Testis (tissue), 3 donors: ENCODE results near the gene SRPRA. TPM values are rescaled to one million over a fixed set of nuclear protein-coding genes. Genes with fewer than 3 reads are reported as not detected.
A peak's percentile ranks its signal among the peaks of the same experiment; 100 is the strongest.

Source experiments
- DNase-seq: peaks from one replicate; pipeline ENCODE4 v3.0.0-alpha.2; 2019
- H3K27ac ChIP-seq, 2 donors: fragments of 200-600 bp; sonication (generic); one replicate each; pipeline ENCODE4 v1.5.1; 2019
- H3K27me3 ChIP-seq: fragments of 200-600 bp; sonication (generic); one replicate; pipeline ENCODE4 v1.5.1; 2019
- H3K36me3 ChIP-seq: fragments of 200-600 bp; sonication (generic); one replicate; pipeline ENCODE4 v1.5.1; 2017; ENCODE audit warnings: low read depth; ENCODE audit errors: missing control alignments
- H3K4me1 ChIP-seq: fragments of 200-600 bp; sonication (generic); one replicate; pipeline ENCODE4 v1.5.1; 2019
- H3K4me3 ChIP-seq, 2 donors: fragments of 200-600 bp; sonication (generic); one replicate each; pipeline ENCODE4 v1.5.1; 2017 to 2019
- H3K9me3 ChIP-seq: fragments of 200-600 bp; sonication (generic); one replicate; pipeline ENCODE4 v1.5.1; 2017
- CTCF ChIP-seq, 3 experiments: fragments of 450-650 bp in 2 of 3; fragments of 200-600 bp in 1 of 3; sonication (generic) in 1 of 3; IDR thresholded peaks; one replicate each; pipeline ENCODE4 v1.5.1; 2016 to 2019; ENCODE audit warnings: antibody characterized with exemption in 3 of 3, mild to moderate bottlenecking in 2 of 3, moderate library complexity in 1 of 3
- POLR2A ChIP-seq: fragments of 450-650 bp; IDR thresholded peaks from one replicate; pipeline ENCODE4 v1.6.1; 2017; ENCODE audit warnings: antibody characterized with exemption, mild to moderate bottlenecking, moderate library complexity
- WGBS, 2 donors: methylation state at CpG; one replicate each; pipeline ENCODE4 v1.1.5; 2018; 5-methylcytosine and 5-hydroxymethylcytosine counted together
- intact Hi-C: fragments of 100-400 bp; cut with DNase I; formaldehyde crosslinking; loops from one replicate; pipeline ENCODE4 v1.15.1; 2023; ENCODE audit warnings: low total_unique reads
- polyA plus RNA-seq: library from polyadenylated mRNA; stranded (reverse); fragments of 350-450 nt; fragmentation: Illumina TruSeq; extraction: RNeasy Lipid Tissue Mini Kit (QIAGEN cat#74804); gene quantifications from one replicate; pipeline ENCODE4 v1.2.3, GENCODE V29; 2014; ENCODE audit warnings: low read depth, low replicate concordance; ENCODE audit not compliant: insufficient read depth
- total RNA-seq, 2 donors: library from RNA; depleted of rRNA; stranded (reverse); fragments of >200 nt; gene quantifications; one replicate each; pipeline ENCODE4 v1.2.3, GENCODE V29; 2016

Gene SRPRA
- total and polyA plus RNA-seq, 3 donors from 2014 or later = 88.4 to 122 (median 105) TPM

DNA sequence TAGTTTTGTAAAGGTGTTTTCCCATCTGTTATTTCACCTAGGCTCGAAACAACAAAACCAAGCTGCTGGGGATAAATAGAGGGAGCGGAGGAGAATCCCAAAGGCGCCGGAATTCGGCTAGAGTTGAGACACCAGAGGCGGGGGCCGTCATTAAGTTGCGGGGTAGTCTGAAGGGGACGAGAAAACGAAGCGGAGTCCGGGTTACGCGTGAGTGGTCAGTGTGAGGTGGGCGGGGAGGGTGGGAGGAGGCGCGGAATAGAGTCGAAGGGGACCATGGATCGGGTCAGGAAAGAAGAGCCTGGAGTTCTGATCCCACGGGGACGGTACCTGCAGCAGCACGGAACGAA, 361 bp downstream of the SRPRA start:
- TF ChIP-seq CTCF (IDR thresholded peaks at IDR 0.05) (no peak), POLR2A (no peak)
- Histone ChIP-seq H3K4me3 (peak overlapping the region; percentile 93), H3K27ac (peak overlapping the region; percentile 87 to 88), H3K27me3 (no peaks in the 10 kb centered on the region), H3K4me1 (peaks cover 11% of the 10 kb centered on the region), H3K9me3 (no peaks in the 10 kb centered on the region), H3K36me3 (no peaks in the 10 kb centered on the region)
- intact Hi-C loops = no loop called here
- WGBS, 2 donors = 0 to 1% methylated on average over 23 of the region's 23 CpGs
- no peak for DNase-seq

- H3K9me3 ChIP-seq = no peaks in the 10 kb centered on the region
- H3K27ac ChIP-seq = peak overlapping the region; percentile 87 to 88
- no peak for DNase-seq
- H3K36me3 ChIP-seq = no peaks in the 10 kb centered on the region
- TF ChIP-seq POLR2A (no peak), CTCF (IDR thresholded peaks at IDR 0.05) (no peak)
- 64 to 66% methylated on average over 6 of the region's 6 CpGs for WGBS, 2 donors
- H3K27me3 ChIP-seq = no peaks in the 10 kb centered on the region
- H3K4me1 ChIP-seq = peaks cover 11% of the 10 kb centered on the region
- H3K4me3 ChIP-seq = peak overlapping the region; percentile 93
- intact Hi-C loops = no loop called here
Measured at GRCh38 chr11:126267650-126268049, 1.0 kb downstream of the SRPRA start.

DNA sequence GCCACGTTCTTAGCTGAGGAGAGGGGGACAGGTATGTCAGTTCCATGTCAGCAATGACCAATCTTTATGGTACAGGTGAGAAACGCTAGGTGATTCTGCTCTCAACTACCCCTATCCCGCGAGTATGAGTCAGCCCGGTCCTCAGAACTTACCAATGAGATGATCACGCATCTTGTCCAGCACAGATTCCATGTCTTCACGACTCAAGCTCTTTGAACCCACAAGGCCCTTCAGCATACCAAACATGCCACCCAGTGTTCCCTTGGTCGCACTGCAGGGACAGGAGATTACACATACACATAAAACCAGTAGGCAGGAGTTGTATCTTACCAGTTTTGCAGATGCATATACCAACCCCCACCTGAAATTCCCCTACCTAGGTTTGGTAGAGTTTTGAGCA, 2.9 kb downstream of the SRPRA start:
- no peak overlapping the region for H3K4me3 ChIP-seq
- H3K27ac ChIP-seq = no peak overlapping the region
- no peaks in the 10 kb centered on the region for H3K27me3 ChIP-seq
- WGBS, 2 donors = 87 to 92% methylated on average over 8 of the region's 8 CpGs
- no peaks in the 10 kb centered on the region for H3K36me3 ChIP-seq
- TF ChIP-seq POLR2A = no peak
- no peak for TF ChIP-seq CTCF (IDR thresholded peaks at IDR 0.05)
- DNase-seq = peak; percentile 43
- intact Hi-C loops = no loop called here
- H3K9me3 ChIP-seq = no peaks in the 10 kb centered on the region
- peaks cover 12% of the 10 kb centered on the region for H3K4me1 ChIP-seq

DNA sequence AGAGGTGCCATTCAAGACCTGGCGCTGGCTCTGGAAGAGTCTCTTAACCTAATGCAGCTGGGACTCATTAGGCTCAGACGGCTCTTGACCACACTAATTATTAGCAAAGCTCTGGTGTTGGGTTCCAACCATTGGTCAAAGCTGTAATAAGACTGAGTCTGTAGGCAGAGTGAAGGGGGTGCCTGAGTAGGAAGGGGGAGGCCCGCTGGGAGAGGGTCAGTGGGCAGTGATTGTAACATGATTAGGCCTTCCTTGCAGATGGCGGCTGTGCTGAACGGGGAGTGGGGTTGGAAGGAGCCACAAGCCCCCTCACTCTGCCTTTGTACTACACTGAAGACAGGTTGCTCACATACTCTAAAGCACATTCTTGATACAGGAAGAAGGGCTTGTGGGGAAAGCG, 5.2 kb downstream of the SRPRA start:
- 91 to 93% methylated on average over 6 of the region's 6 CpGs for WGBS, 2 donors
- TF ChIP-seq CTCF (IDR thresholded peaks at IDR 0.05) (no peak), POLR2A (no peak)
- H3K27ac ChIP-seq = no peak overlapping the region
- no peaks in the 10 kb centered on the region for H3K36me3 ChIP-seq
- intact Hi-C loops = no loop called here
- no peaks in the 10 kb centered on the region for H3K27me3 ChIP-seq
- H3K9me3 ChIP-seq = no peaks in the 10 kb centered on the region
- no peak for DNase-seq
- peaks cover 18% of the 10 kb centered on the region for H3K4me1 ChIP-seq
- H3K4me3 ChIP-seq = no peak overlapping the region

DNA sequence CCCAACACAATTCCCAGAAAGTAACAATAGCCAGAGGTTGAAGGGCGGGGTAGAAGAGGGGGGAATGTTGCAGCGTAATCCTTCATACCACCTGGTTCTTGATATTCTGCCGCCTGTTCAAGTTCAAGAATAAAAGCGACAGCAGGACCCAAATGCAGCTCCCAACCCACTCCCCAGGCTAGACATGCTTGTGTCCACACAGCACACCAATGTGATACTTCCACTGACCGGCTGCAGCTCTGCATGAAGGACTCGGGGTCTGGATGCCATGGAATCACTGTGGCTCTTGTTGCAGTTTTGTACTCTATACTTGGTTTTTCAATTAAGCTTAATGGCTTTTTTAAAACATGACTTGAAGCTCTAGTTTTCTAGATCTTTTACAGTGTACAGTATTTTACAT, 6.5 kb downstream of the SRPRA start:
- DNase-seq = no peak
- intact Hi-C loops = no loop called here
- WGBS, 2 donors = 87 to 94% methylated on average over 6 of the region's 6 CpGs
- no peak for TF ChIP-seq POLR2A
- TF ChIP-seq CTCF (IDR thresholded peaks at IDR 0.05) = no peak
- no peak overlapping the region for H3K4me3 ChIP-seq
- no peaks in the 10 kb centered on the region for H3K36me3 ChIP-seq
- peak overlapping the region in 1 of 2 donors; percentile 15 for H3K27ac ChIP-seq
- peaks cover 11% of the 10 kb centered on the region for H3K4me1 ChIP-seq
- no peaks in the 10 kb centered on the region for H3K27me3 ChIP-seq
- H3K9me3 ChIP-seq = no peaks in the 10 kb centered on the region
